GM21390 (cell line): ENCODE measurements around the gene RUVBL1.

Experiments
- ATAC-seq: cut with Tn5 transposase; IDR thresholded peaks from one replicate; pipeline ENCODE4 v1.9.1; 2021; ENCODE audit not compliant: unreplicated experiment

RUVBL1 gene

GRCh38 chr3:128143496-128143895 is 19.9 kb upstream of the RUVBL1 start:
- ATAC-seq: no peak

GRCh38 chr3:128133273-128133883 is 9.8 kb upstream of the RUVBL1 start:
- ATAC-seq: no peak

- ATAC-seq: no peak
Observed at GRCh38 chr3:128131897-128132646, 8.5 kb upstream of the RUVBL1 start.

- no peak for ATAC-seq
Observed at GRCh38 chr3:128128251-128128650, 4.6 kb upstream of the RUVBL1 start.

- ATAC-seq: no peak
Observed at GRCh38 chr3:128127236-128127635, 3.6 kb upstream of the RUVBL1 start.

- no peak for ATAC-seq
Observed at GRCh38 chr3:128123156-128123537, 465 bp downstream of the RUVBL1 start.

- ATAC-seq: no peak
Observed at GRCh38 chr3:128122013-128122412, 1.6 kb downstream of the RUVBL1 start.

GRCh38 chr3:128113817-128114794 is 9.5 kb downstream of the RUVBL1 start:
- ATAC-seq: peak; percentile 54

- no peak for ATAC-seq
Observed at GRCh38 chr3:128112357-128112968, 11.1 kb downstream of the RUVBL1 start.

- no peak for ATAC-seq
Observed at GRCh38 chr3:128111147-128111546, 12.5 kb downstream of the RUVBL1 start.

- ATAC-seq: no peak
Observed at GRCh38 chr3:128107834-128108233, 15.8 kb downstream of the RUVBL1 start.

- no peak for ATAC-seq
Observed at GRCh38 chr3:128103136-128103676, 20.4 kb downstream of the RUVBL1 start.

- ATAC-seq: no peak
Observed at GRCh38 chr3:128100638-128101037, 23.0 kb downstream of the RUVBL1 start.

GRCh38 chr3:128100161-128100560 is 23.5 kb downstream of the RUVBL1 start:
- no peak for ATAC-seq

GRCh38 chr3:128098234-128098633 is 25.4 kb downstream of the RUVBL1 start:
- ATAC-seq: no peak

- peak; percentile 93 for ATAC-seq
Observed at GRCh38 chr3:128095222-128095703, 28.3 kb downstream of the RUVBL1 start.

- no peak for ATAC-seq
Observed at GRCh38 chr3:128094295-128095151, 29.1 kb downstream of the RUVBL1 start.

- ATAC-seq: no peak
Observed at GRCh38 chr3:128091586-128091985, 32.0 kb downstream of the RUVBL1 start.

GRCh38 chr3:128089135-128089534 is 34.5 kb downstream of the RUVBL1 start:
- no peak for ATAC-seq

- no peak for ATAC-seq
Observed at GRCh38 chr3:128084675-128085021, 39.0 kb downstream of the RUVBL1 start.
